ENCODE results near the gene KCNH6. TPM values are rescaled to one million over a fixed set of nuclear protein-coding genes. Genes with fewer than 3 reads are reported as not detected.
A peak's percentile ranks its signal among the peaks of the same experiment; 100 is the strongest.

The KCNH6 gene
- total RNA-seq, 6 donors from 2014 or later, result 0.22 to 4.2 (median 0.31) TPM; not detected in 2

DNA sequence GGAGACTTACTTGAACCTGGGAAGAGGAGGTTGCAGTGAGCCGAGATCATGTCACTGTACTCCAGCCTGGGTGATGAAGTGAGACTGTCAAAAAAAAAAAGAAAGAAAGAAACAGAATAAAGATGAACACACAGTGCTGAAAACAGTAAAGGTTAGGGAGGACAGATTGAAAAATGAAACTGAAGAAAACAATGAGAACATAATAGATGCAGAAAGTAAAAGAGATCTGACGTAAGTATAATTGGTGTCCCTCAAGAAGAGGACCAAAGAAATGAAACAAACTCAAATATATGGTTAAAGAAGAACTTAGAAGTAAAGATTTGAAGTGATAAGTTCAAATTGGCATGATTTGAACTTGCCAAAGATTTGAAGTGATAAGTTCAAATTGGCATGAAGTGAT is 34.3 kb downstream of the KCNH6 start:
- H3K4me3 ChIP-seq, result no peak overlapping the region
- no peak for ATAC-seq (ENCODE audit: low FRiP score in 2 of 2)
- H3K27ac ChIP-seq, result no peak overlapping the region
- no peaks in the 10 kb centered on the region for H3K27me3 ChIP-seq
- 90 to 97% methylated on average over 2 of the region's 2 CpGs for WGBS, 2 donors
- no peaks in the 10 kb centered on the region for H3K36me3 ChIP-seq
- no peak for DNase-seq
- peaks cover 29 to 45% (median 36%) of the 10 kb centered on the region in 4 donors for H3K4me1 ChIP-seq
- H3K9me3 ChIP-seq, result no peaks in the 10 kb centered on the region
- no peak for TF ChIP-seq POLR2A (IDR thresholded peaks at IDR 0.05)
- no peak for TF ChIP-seq CTCF (IDR thresholded peaks at IDR 0.05)
- no peak for TF ChIP-seq POLR2AphosphoS5 (IDR thresholded peaks at IDR 0.05)
- no peak for TF ChIP-seq EP300 (IDR thresholded peaks at IDR 0.05)

GRCh38 chr17:63558441-63558840 is 35.3 kb downstream of the KCNH6 start:
- WGBS, 2 donors, result 92 to 96% methylated on average over 3 of the region's 3 CpGs
- Histone ChIP-seq H3K9me3 (no peaks in the 10 kb centered on the region), H3K36me3 (no peaks in the 10 kb centered on the region), H3K27me3 (no peaks in the 10 kb centered on the region), H3K4me3 (no peak overlapping the region), H3K27ac (no peak overlapping the region), H3K4me1 (peaks cover 19 to 42% (median 30%) of the 10 kb centered on the region in 4 donors)
- no peak for ATAC-seq (ENCODE audit: low FRiP score in 2 of 2)
- DNase-seq, result no peak
- TF ChIP-seq POLR2AphosphoS5 (IDR thresholded peaks at IDR 0.05) (no peak), EP300 (IDR thresholded peaks at IDR 0.05) (no peak), CTCF (IDR thresholded peaks at IDR 0.05) (no peak), POLR2A (IDR thresholded peaks at IDR 0.05) (no peak)

DNA sequence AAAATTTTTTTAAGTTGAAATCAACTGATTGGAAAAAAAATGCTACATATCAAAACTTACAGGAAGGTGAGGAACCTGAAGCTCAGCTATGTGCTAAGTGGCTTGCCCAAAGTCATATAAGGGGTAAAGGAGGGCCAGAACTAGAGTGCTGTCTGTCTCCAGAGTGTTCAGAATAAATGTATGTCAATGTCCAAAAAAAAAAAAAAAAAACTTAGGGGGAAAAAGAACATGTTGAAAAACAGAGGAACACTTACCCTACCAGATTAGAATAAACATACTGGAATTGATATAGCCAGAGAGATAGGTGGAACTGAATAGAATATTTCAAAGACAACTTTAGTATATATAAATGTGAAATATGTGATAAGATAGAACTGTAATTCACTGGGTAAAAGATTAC is 38.7 kb downstream of the KCNH6 start:
- ATAC-seq (ENCODE audit: low FRiP score in 2 of 2) (no peak), DNase-seq (no peak)
- H3K4me3 ChIP-seq, result no peak overlapping the region
- H3K36me3 ChIP-seq, result no peaks in the 10 kb centered on the region
- H3K9me3 ChIP-seq, result no peaks in the 10 kb centered on the region
- no peak for TF ChIP-seq POLR2AphosphoS5 (IDR thresholded peaks at IDR 0.05)
- no peak for TF ChIP-seq EP300 (IDR thresholded peaks at IDR 0.05)
- TF ChIP-seq CTCF (IDR thresholded peaks at IDR 0.05), result no peak
- no peak for TF ChIP-seq POLR2A (IDR thresholded peaks at IDR 0.05)
- no peak overlapping the region for H3K27ac ChIP-seq
- peaks cover 0 to 19% (median 14%) of the 10 kb centered on the region in 4 donors for H3K4me1 ChIP-seq
- H3K27me3 ChIP-seq, result no peaks in the 10 kb centered on the region

DNA sequence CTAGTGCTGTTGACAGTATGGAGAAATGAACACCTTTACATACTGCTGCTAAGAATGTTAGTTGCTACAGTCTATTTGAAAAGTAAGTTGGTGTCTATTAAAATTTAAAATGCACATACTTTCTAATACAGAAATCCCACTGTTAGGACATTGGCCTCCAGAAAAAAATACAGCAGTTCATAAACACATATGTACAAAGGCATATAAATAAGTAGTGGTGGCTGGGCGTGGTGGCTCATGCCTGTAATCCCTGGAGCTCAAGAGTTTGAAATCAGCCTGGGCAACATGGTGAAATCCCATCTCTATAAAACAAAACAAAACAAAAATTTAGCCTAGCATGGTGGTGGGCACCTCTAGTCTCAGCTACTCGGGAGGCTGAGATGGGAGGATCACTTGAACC is 40.2 kb downstream of the KCNH6 start:
- no peak for TF ChIP-seq POLR2A (IDR thresholded peaks at IDR 0.05)
- no peak for TF ChIP-seq POLR2AphosphoS5 (IDR thresholded peaks at IDR 0.05)
- no peak for TF ChIP-seq CTCF (IDR thresholded peaks at IDR 0.05)
- TF ChIP-seq EP300 (IDR thresholded peaks at IDR 0.05), result no peak
- Histone ChIP-seq H3K4me3 (no peak overlapping the region), H3K27me3 (no peaks in the 10 kb centered on the region), H3K27ac (no peak overlapping the region), H3K9me3 (no peaks in the 10 kb centered on the region), H3K36me3 (no peaks in the 10 kb centered on the region), H3K4me1 (peaks cover 0 to 19% (median 13%) of the 10 kb centered on the region in 4 donors)
- ATAC-seq (ENCODE audit: low FRiP score in 2 of 2), result no peak
- DNase-seq, result no peak
- WGBS, 2 donors, result 100% methylated on average over 2 of the region's 2 CpGs

DNA sequence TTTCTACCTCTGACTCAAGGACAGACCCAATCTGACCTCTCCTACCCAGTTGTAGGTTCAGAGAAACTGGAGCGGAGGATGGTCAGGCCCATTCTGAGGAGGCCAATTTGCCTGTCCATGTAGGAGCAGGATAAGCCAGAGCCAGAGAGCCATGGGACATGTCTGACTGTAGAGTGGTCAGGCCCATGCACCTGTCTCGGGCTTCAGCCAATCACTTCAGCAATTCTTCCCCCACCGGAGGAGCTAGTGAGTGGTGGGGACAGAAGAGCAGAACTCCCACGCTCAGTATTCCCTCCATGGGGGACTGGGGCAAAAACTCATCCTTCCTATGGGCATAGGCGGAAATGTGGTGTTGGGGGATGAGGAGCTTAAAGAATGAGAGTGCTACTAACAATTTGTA is 41.4 kb downstream of the KCNH6 start:
- ATAC-seq (ENCODE audit: low FRiP score in 2 of 2) (peak in 1 of 2 donors; percentile 19), DNase-seq (no peak)
- no peaks in the 10 kb centered on the region for H3K27me3 ChIP-seq
- no peaks in the 10 kb centered on the region for H3K36me3 ChIP-seq
- TF ChIP-seq POLR2AphosphoS5 (IDR thresholded peaks at IDR 0.05), result no peak
- no peak for TF ChIP-seq EP300 (IDR thresholded peaks at IDR 0.05)
- no peak for TF ChIP-seq CTCF (IDR thresholded peaks at IDR 0.05)
- TF ChIP-seq POLR2A (IDR thresholded peaks at IDR 0.05), result no peak
- peaks cover 0 to 19% (median 10%) of the 10 kb centered on the region in 4 donors for H3K4me1 ChIP-seq
- H3K27ac ChIP-seq, result no peak overlapping the region
- no peaks in the 10 kb centered on the region for H3K9me3 ChIP-seq
- 91 to 95% methylated on average over 5 of the region's 5 CpGs for WGBS, 2 donors
- H3K4me3 ChIP-seq, result no peak overlapping the region
